Jurkat, Clone E6-1 (cell line): ENCODE data around the gene KLHL22.
"Not testable (repeated sequence)": the region's sequence is repeated elsewhere in the genome, so short reads cannot be mapped to it uniquely, and the experiment has no call there.

Experiments used
- DNase-seq: peaks from one replicate; pipeline ENCODE4 v3.0.0-alpha.2; 2011; ENCODE audit warnings: low read depth, low spot score
- H3K4me3 ChIP-seq: 2 replicates; pipeline ENCODE4 v1.5.1; 2011; ENCODE audit warnings: mild to moderate bottlenecking, low read length, control low read depth, moderate library complexity

The KLHL22 gene

DNA sequence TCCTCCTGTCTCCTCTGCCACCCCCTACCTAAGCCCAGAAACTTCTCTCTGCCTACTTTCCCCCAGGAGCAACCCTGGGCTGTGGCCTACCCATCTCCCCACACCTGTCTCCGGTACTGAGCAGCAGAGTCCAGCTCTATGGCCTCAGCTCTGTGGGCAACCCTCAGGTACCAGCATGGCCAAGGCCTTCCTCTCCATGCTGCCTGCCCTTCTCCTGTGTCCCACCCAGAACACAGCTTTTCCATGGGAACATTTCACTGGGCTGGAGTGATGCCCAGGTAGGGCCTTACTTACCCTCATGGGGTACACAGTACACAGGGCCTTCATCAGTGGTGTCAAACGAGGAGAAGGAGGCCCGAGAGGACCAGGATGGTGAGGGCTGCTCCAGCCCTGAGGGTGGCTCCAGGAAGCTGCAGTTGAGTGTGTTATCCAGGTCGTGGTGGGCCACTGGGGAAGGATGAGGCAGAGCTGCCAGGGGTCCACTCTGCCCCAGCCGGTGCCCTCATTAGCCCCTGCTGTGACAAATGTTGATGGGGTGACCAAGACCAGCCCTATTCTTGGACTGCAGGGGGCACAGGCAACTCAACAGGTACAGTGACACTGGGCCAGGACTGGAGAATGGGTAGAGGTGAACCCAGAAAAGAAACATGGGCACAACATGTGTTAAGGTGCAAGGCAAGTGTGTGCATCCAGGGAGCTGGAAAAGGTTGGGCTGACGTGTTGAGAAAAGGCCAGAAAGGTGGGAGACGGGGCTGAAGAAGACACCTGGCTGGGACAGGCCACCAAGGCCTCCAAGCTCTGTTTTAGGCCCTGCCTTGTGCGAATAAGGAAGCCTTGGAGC lies 68.3 kb downstream of the KLHL22 start:
- DNase-seq: no peak
- H3K4me3 ChIP-seq: no peak overlapping the region

DNA sequence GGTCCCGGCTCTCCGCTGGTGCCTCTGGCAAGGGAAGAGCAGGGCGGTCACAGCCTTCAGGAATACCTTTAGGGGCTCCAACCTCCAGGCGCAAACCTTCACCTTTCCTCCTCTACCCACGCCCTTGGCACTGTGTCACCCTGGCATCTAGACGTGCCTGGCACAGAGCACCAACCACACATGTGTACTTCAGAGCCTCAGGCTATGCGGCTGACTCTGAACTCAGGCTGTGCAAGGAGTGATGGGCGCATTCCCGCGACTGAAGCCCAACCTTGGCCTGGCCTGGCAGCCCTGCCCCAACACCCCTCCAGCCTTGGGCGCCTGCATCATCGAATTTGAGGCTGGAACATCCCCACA lies 69.4 kb downstream of the KLHL22 start:
- no peak for DNase-seq
- H3K4me3 ChIP-seq: no peak overlapping the region

DNA sequence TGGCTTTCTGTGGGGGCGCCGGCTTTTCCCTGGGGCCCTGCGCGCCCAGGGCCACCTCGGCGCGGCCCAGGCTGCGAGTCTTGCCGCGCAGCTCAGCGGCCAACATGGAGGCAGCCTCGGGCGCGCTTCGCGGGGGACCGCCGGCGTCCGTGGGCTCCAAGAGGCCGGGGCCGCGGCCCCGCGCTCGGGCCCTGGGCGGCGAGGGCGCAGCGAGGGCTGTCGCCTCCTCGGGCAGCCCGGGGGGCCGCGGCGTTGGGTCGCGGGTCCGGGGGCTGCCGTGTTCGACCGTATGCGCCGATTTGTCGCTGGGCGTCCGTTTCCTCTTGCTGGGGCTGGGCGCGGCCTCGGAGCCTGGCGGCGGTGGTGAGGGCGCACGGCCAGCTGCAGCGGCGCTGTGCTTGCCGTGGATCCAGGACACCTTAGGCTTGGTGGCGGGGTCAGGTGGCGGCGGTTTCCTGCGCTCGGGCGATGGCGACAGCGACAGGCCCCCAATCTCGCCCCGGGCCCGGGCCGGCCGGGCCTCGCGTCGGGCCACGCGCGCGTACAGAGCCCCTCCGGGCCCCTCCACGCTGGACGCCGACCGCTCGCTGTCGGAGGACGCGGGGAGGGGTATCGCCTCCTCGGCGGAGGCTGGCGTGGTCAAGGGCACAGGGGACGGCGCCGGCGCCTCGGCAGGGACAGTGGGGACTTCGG lies 69.9 kb downstream of the KLHL22 start:
- no peak for DNase-seq
- no peak overlapping the region for H3K4me3 ChIP-seq

DNA sequence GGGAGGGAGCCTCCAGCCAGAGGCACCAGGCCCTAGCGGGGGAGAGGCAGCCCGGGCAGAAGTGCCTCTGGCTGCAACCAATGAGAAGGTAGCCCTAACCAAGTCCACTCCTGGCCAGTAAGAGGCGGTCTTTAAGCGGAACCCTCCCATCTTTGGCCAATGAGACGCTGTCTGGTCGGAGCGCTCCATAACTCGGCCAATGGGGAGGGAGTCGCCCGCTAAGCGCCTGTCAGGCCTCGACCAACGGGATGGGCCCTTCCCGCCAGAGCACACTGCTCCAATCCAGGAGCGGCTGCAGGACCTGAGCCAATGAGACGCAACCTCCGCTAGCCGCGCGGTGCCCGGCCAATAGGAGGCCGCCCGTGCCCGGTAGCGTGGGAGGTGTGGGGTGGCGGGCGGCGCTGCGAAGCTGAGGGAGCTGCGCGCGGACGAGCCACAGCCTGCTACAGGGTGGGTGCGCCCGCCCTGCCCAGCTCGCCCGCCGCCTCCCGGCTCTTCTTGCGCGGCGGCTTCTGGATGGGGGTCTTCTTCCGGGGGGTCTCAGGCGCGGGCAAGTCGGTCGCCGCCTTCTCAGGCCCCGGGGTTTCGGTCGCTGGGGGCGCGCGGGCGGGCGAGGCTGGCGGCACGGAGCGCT lies 70.5 kb downstream of the KLHL22 start:
- no peak overlapping the region for H3K4me3 ChIP-seq
- DNase-seq: no peak

DNA sequence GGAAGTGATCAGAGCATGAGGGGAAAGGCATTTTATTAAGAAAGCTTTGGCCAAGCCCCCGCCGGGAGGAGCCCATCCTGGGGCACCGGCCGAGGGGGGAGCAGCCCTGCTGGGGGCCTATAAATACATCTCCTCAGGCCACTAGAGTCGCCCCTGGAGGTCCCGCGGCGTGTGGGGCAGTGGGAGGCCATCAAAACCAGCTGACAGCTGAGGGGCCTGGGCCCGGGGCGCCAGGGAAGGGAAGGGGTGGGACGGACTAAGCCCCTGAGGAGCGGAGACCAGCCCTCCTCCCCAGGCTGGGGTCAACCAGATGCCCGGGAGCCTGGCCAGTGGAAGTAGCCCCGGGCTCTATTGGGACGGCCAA lies 71.0 kb downstream of the KLHL22 start:
- no peak for DNase-seq

DNA sequence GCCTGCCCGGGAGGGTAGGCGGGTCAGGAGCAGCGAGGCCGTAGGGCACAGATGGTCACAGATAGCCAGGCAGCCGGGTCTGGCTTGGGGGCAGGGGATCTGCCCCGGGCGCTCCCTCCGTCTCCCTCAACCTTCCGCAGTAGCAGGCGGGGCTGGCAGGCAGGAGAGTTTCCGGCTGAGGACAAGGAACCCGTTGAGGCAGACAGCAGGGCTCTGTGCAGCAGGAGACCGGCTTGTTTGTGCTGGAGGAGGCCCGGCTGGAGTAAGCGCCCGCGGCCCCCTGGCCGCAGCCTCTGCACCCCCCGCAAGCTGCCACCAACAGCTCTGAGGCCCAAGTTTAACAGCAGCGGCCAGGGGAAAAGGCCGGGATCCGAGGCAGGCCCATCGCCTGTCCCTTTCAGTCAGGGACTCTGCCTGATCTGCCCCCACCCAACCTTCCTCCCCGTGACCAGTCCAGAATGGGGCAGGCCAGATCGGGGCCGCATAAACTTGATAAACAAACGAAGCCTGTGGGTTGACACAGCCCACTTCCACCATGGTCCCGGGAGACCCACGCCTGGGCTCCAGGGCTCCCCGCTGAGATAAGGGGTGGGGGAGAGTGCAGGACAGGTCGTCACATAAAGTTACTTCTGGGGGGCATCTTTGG lies 71.6 kb downstream of the KLHL22 start:
- no peak for DNase-seq
- H3K4me3 ChIP-seq: no peak overlapping the region

More for the DNA sequence above, 71.0 kb downstream of the KLHL22 start:
- H3K4me3 ChIP-seq: no peak overlapping the region

DNA sequence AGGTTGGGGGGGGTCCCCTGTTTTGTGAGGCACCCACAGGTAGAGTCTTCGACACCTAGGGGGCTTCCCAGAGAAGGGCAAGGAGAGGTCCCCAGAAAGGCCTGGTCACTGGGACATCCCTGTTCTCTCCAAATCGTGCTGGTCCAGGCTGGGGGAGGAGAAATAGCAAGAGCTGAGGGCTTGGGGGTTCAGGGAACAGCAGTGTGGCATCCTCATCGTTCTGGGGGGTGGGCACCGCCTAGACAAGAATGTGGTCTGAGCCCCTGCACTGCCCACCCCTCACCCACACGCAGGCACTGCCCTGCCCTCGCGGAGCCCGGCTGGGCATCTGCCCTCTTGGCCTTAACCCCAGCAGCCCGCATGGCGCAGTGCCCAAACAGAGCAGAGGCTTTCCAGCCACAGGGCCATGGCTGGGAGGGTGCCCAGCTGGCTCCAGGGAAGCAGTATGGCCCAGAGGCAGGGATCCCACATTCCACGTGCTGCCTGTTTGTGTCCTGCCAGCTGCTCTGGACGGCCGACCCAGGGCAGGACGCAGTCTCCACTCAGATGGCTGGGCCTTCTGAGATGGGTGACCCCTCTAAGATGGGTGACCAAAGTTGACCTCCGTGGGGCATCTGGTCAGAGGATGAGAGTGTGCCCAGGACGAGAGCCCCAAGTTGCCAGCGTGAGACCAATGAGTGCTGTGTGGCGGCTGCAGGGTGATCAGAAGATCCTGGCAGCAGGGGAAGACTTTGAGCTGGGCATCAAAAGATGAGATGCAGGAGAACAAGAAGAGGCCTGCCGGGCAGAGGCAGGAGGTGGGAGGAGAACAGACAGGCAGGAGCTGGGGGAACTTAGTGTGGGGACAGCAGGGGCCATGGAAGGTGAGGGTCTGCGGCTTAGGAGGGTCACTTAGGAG lies 72.3 kb downstream of the KLHL22 start:
- H3K4me3 ChIP-seq: no peak overlapping the region
- DNase-seq: no peak

DNA sequence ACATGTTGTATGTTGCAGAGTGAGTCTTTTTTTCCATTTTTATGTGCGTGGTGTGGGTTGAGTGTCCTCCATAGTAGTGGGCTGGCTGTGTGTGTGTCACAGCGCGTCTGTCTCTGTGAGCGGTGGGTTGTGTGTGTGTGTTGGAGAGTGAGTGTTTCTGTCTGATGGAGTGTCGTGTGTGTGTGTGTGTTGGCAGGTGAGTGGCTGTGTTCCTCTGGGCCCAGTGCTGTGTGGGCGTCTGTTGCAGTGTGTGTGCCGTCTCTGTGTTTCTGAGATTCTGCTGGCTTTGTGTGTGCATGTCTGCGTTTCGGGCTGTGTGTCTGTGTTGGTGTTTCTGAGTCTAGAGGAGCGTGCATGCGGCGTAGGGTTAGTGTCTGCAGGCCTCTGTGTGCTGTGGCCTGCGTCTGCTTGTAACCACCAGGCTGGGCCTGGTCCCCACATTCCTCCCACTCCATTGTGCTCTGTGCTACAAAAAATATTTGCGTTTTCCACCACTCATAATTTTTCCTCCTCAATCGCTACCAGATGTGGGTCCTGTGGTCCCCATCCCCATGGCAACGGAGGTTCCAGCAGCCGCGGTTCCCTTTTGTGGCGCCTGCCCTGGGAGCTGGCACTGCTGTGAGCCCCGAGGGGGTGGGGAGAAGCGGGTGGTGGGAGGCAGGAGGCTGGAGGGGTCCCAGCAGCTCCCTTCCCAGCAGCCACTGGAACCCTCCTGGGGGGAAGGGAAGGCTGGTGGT lies 73.2 kb downstream of the KLHL22 start:
- no peak overlapping the region for H3K4me3 ChIP-seq
- DNase-seq: peak; percentile 73

DNA sequence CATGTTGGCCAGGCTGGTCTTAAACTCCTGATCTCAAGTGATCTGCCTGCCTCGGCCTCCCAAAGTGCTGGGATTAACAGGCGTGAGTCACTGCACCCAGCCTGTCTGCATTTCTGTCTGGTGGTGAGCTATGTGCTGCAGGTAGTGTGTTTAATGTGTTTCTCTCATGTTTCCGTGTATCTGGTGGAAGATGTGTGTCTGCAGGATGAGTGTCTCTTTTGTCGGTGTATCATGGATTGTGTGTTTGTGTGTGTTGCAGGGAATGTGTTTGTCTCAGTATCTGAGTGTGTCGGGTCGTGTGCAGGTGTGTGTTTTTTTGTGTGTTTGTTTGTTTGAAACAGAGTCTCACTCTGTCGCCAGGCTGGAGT lies 74.1 kb downstream of the KLHL22 start:
- no peak for DNase-seq
- no peak overlapping the region for H3K4me3 ChIP-seq

DNA sequence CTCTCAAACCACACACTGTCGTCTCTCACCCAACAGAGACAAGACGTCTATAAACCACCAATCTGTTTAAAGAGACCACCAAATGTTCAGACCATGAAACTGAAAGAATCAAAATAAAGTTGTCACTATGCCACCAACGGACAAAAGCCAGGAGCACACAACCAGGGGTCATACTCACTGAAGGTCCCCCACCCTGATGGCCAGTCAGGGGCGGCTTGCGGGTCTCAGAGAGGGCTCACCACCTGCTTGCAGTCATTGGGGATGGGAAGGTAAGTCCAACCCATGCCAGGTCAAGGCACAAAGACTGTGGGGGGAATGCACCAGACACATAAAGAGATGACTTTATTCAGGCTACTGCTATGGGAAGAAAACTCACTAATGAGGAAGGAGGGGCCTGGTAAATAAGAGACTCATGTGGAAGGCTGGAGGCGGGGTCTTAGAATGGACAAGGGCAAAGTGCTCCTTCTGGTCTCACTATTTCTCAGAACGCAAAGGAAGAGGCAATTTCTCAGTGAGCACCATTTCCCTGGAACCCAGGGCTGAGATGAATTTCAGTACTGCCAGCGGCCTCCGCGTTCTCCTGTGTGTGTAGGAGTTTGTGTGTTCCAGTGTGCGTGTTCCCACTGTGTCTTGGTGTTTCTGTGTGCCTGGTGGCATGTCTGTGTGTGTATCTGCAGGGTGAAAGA lies 75.3 kb downstream of the KLHL22 start:
- DNase-seq: no peak
- H3K4me3 ChIP-seq: no peak overlapping the region

DNA sequence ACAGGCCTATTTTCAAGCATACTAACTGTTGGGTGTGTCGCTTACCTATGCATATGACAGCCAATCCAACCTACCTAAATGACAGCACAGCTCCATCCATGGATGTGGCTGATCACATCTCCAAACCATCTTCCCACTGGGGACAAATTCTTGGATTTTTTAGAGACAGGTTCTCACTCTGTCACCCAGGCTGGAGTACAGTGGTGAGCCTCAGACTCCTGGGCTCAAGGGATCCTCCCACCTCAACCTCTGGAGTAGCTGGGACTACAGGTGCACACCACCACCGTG lies 76.0 kb downstream of the KLHL22 start:
- no peak overlapping the region for H3K4me3 ChIP-seq

DNA sequence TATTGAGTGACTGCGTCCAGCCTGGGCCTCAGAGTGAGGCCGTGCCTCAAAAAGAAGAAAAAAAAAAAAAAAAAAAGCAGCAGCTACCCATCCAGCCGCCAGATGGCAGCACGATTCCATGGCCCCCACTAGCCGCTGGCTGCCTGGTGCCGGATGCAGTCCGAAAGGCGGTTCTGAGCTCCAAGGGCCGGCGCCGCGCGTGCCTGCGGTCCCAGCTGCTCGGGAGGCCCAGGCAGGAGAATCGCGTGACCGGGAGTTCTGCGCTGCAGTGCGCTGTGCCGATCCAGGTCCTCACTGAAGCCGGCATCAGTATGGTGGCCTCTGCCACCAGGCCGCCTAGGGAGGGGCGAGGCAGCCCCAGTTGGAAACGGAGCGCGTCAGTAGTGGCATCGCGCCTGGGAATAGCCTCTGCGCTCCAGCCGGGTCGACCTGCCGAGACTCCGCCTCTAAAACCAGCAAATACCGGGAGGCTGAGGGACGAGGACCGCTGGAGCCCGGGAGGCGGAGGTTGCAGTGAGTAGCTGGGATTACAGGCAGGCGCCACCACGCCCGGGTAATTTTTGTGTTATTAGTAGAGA lies 77.3 kb downstream of the KLHL22 start:
- H3K4me3 ChIP-seq: no peak overlapping the region
- peak; percentile 43 for DNase-seq

More for the DNA sequence above, 76.0 kb downstream of the KLHL22 start:
- DNase-seq: no peak

DNA sequence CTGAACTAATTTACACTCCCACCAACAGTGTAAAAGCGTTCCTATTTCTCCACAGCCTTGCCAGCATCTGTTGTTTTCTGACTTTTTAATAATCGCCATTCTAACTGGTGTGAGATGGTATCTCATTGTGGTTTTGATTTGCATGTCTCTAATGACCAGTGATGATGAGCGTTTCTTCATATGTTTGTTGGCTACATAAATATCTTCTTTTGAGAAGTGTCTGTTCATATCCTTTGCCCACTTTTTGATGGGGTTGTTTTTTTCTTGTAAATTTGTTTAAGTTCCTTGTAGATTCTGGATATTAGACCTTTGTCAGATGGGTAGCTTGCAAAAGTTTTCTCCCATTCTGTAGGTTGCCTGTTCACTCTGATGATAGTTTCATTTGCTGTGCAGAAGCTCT lies 79.9 kb downstream of the KLHL22 start:
- not testable (repeated sequence) for DNase-seq, H3K4me3 ChIP-seq

DNA sequence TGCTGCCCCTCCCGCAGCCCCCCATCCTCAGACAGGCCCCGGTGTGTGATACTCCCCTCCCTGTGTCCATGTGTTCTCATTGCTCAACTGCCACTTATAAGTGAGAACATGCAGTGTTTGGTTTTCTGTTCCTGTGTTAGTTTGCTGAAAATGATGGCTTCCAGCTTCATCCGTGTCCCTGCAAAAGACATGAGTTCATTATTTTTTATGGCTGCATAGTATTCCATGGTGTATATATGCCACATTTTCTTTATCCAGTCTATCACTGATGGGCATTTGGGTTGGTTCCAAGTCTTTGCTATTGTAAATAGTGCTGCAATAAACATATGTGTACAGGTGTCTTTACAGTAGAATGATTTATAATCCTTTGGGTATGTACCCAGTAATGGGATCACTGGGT lies 80.4 kb downstream of the KLHL22 start:
- not testable (repeated sequence) for DNase-seq, H3K4me3 ChIP-seq

DNA sequence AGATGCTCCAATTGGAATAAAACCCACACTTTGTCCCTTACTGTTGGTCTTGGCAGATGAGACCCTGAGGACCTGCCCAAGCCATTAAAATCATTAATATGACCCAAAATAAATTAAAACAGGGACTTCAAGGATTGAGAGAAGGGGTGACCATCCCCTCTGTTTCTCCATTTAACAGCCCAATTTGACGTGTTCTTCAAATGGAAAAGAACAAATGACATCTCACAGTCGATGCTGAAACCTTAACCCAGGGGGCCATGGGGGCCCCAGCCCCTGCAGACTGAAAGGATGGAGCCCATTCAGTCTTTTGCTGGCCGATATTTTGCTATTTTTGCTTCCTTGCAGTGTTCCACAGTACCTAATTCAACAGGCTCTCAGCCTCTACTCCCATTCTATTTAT lies 81.1 kb downstream of the KLHL22 start:
- H3K4me3 ChIP-seq: no peak overlapping the region
- no peak for DNase-seq

DNA sequence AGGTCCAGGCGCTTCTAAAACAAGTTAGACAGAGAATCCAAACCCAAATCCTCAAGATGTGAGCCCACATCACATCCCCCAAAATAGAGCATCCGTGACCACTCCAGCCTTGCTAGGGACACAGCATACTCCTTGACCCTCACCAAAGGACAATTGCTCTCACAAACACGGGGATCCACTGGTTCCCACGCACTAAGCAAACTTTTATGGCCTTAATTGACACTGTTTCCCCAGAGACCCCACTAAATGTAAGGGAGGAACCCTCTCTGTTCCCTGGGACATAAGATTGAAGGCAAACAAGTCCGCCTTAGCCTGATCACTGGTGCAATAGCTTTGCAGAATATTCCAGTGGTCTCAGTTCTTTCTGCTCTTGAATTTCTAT lies 81.5 kb downstream of the KLHL22 start:
- no peak overlapping the region for H3K4me3 ChIP-seq
- DNase-seq: no peak

DNA sequence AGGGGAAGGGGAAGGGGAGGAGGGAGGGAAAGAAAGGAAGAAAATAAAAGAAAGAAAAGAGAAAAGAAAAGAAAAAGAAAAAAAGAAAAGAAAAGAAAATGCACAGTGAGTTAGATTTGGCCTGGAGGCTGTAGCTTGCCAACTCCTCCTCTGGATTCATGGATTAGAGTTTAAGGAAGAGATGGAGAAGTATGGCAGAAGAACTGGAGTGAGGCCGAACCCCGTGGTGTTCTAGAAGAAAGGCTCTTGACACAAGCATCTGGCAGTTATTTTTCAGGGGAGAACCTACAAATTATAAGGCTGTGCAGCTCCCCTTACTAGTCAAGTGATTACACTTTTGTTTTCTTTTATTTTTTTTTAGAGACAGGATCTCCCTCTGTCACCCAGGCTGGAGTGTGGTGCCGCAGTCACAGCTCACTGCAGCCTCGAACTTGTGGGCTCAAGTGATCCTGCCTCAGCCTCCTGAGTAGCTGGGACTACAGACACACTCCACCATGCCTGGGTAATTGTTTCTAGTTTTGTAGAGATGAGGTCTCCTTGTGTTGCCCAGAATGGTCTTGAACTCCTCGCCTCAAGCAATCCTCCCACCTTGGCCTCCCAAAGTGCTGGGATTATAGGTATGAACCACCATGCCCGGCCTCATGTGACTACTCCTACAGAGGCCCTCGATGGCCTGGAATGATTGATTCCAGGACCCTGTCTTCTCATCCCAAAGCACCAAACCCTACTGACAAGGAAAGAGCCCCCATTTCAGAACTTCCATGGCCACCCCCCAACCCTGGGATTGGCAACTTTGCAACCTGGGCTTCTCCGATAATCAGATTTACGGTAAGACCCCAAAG lies 82.2 kb downstream of the KLHL22 start:
- H3K4me3 ChIP-seq: no peak overlapping the region
- DNase-seq: no peak
